AG09309 (cell line): ENCODE measurements around the gene KLK3.

Source experiments
- DNase-seq: peaks from one replicate; pipeline ENCODE4 v3.0.0-alpha.2; 2010; ENCODE audit warnings: low read depth
- H3K4me3 ChIP-seq: 2 replicates; pipeline ENCODE4 v1.5.1; 2011; ENCODE audit warnings: mild to moderate bottlenecking, low read depth, low read length, moderate library complexity; ENCODE audit not compliant: control insufficient read depth
- TF ChIP-seq, protein P1 (sequence below): IDR thresholded peaks from 2 replicates; pipeline ENCODE4 v1.5.1; 2011; ENCODE audit warnings: mild to moderate bottlenecking, low read depth, low read length, inconsistent platforms; ENCODE audit not compliant: insufficient read depth, control insufficient read depth; ENCODE audit errors: missing control alignments

Gene KLK3

DNA sequence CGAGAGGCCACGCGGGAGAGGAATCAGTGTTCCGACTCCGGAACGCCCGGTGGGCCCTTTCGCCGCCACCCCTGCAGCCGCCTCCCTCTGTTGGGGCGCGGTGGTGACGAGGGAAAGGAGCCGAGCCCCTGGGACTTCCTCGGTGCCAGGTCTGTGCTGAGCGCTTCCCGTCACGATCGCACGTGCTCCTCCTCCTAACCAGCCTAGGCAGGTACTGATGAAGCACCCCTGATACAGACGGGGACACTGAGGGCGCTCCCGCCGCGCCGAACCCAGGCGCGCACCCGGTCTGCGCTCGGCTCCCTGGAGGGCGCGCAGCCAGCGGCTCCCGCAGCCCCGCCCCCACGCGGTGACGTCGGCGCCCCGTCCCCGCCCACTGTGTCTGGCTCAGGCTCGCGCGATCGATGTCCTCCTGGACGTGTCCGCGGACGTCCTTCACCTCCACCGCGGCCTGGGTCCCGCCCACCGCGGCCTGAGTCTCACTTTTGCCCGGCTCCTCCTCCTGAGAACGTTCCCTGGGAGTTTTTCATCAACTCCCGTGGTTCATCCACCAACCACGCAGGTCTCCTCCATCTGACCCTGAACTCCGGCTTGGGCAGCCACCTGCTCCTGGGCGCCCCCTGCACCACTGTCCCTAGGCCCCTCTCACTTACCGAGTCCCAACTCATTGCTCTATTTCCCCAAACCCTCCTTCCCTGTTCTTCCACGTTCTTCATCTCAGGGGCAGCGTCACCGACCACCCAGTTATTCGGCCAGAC, 18.8 kb upstream of the KLK3 start:
- no peak for DNase-seq
- TF ChIP-seq, protein P1, sequence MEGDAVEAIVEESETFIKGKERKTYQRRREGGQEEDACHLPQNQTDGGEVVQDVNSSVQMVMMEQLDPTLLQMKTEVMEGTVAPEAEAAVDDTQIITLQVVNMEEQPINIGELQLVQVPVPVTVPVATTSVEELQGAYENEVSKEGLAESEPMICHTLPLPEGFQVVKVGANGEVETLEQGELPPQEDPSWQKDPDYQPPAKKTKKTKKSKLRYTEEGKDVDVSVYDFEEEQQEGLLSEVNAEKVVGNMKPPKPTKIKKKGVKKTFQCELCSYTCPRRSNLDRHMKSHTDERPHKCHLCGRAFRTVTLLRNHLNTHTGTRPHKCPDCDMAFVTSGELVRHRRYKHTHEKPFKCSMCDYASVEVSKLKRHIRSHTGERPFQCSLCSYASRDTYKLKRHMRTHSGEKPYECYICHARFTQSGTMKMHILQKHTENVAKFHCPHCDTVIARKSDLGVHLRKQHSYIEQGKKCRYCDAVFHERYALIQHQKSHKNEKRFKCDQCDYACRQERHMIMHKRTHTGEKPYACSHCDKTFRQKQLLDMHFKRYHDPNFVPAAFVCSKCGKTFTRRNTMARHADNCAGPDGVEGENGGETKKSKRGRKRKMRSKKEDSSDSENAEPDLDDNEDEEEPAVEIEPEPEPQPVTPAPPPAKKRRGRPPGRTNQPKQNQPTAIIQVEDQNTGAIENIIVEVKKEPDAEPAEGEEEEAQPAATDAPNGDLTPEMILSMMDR, result no peak
- H3K4me3 ChIP-seq, result peak overlapping the region; percentile 53

DNA sequence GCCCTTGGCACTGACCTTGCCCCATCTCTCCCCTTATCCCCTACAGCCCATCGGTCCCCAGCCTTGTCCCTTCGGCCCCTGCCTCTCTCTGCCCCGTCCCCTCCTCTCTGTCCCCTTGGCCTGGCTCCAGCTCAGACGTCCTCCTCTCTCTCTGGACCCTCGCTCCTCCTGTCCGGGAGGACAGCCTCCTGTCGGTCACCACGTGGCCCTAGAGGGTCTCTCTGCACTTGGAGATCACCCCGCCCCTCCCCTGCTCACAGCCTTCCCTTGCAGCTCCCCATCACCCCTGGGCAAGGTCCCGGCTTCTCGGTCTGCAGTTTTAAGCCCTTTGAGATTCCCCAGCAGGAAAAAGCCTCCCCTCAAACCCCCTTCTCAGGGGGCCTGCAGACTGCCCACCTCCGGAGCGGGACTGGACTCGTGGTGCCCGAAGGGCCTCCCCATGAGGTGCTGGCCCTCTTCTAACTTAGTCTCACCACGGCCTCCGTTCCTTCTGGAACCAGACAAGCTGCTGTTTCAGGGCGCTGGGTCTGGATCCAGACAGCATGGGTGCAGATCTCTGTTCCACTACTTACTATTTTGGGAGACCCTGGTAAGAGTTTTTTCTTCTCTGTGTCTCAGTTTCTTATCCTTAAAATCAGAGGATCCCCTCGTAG, 18.0 kb upstream of the KLK3 start:
- TF ChIP-seq, protein P1, result no peak
- H3K4me3 ChIP-seq, result no peak overlapping the region
- no peak for DNase-seq

DNA sequence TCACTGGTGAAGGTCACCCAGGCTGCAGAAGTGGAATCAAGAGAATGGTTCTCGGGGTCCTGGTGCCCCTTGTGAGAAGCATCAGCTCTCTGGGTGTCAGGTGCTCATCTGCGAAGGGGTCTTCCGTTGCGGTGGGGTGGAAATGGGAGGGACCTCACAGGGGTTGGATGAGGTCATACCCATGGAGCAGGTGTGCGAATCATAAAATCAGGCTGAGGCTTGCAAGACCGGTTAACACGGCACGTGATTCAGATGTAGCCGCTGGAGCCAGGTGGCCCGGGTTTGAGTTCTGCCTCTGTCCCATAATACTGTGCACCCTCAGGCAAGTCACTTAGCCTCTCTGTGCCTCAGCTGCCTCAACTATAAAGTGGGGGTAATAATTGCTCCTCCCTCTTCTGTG, 17.4 kb upstream of the KLK3 start:
- TF ChIP-seq, protein P1, result no peak
- DNase-seq, result no peak
- no peak overlapping the region for H3K4me3 ChIP-seq

DNA sequence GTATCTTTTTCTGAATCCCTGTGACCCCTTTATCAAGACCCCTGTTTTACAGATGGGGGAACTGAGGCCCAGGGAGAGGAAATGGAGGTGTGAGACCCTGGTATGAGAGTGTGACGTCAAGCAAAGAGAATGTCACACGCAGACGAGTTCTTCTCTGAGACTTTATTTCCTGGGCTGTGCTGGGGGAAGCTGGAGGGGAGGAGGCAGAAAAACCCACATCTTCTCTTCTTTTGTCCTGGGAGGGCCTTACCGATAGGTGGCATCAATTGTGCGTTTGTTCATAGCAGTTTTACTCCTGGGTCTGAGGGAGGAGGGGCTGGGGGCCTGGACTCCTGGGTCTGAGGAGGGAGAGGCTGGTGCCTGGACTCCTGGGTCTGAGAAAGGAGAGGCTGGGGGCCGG, 16.5 kb upstream of the KLK3 start:
- no peak overlapping the region for H3K4me3 ChIP-seq
- DNase-seq, result no peak
- TF ChIP-seq, protein P1, result peak; percentile 11

DNA sequence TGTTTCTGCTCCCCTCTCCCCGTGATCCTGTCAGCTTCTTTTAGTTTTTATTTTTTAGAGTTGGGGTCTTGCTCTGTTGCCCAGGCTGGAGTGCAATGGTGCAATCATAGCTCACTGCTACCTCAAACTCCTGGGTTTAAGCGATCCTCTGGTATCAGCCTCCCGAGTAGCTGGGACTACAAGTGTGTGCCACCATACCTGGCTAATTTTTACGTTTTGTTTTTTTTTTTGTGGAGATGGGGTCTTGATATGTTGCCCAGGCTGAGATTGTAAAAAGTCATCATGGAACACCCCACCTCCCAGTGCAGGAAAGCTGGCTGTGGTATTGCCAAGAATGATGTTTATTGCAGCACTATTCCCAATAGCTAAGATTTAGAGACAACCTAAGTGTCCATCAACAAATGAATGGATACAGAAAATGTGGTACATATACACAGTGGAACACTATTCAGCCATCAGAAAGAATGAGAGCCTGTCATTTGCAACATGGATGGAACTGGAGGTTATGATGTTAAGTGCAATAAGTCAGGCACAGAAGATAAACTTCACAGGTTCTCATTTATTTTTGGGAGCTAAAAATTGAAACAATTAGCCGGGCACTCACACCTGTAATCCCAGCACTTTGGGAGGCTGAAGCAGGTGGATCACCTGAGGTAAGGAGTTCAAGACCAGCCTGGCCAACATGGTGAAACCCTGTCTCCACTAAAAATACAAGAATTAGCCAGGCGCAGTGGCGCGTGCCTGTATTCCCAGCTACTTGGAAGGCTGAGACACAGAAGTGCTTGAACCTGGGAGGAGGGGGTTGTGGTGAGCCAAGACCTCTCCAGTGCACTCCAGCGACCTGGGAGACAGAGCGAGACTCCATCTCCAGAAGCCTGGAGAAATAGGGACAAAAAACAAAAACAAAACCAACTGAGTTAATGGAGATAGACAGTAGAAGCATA, 14.7 kb upstream of the KLK3 start:
- no peak for DNase-seq
- no peak overlapping the region for H3K4me3 ChIP-seq
- TF ChIP-seq, protein P1, result no peak

DNA sequence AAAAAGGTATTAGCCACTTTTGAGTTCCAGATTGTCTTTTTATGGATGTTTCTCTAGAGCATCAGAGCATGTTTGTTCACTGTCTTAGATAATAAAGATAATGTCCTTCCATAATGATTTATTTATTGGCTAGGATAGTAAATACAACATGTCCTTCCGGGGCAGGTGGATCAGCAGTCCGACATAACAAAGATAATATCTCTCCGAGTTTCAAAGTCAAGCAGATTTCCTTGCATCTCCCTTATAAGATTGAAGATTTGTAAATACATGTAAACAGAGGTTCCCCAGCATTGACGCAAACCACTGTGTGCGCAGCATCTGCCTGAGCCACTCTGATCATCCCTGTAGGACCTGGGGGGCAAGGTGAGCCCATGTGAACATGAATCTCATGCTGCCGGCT, 12.6 kb upstream of the KLK3 start:
- TF ChIP-seq, protein P1, result no peak
- no peak overlapping the region for H3K4me3 ChIP-seq
- no peak for DNase-seq
